HG03520 (cell line): Measurements from ENCODE around the gene FLCN.
A peak's percentile ranks its signal among the peaks of the same experiment; 100 is the strongest.
"Not testable (repeated sequence)": the region's sequence is repeated elsewhere in the genome, so short reads cannot be mapped to it uniquely, and the experiment has no call there.

Experiments
- ATAC-seq: cut with Tn5 transposase; IDR thresholded peaks from one replicate; pipeline ENCODE4 v1.9.1; 2021; ENCODE audit warnings: mild to moderate bottlenecking, moderate library complexity; ENCODE audit not compliant: unreplicated experiment

The FLCN gene

GRCh38 chr17:17237026-17237799 is at the start of gene FLCN:
Gene FLCN (minus strand): TSS chr17:17237168. CDS start chr17:17228137, 9,031 bp downstream.
- peak; percentile 73 for ATAC-seq

- ATAC-seq, result no peak
These were observed 49.0 kb upstream of the FLCN start for GRCh38 chr17:17285951-17286350.

- peak; percentile 87 for ATAC-seq
These were observed 43.9 kb upstream of the FLCN start, which contains the start of gene COPS3 for GRCh38 chr17:17280613-17281549. Gene COPS3 (minus strand): TSS chr17:17281246. CDS start chr17:17281186, 60 bp downstream.

GRCh38 chr17:17279316-17279715 is 42.3 kb upstream of the FLCN start:
- ATAC-seq, result no peak

- not testable (repeated sequence) for ATAC-seq
These were observed 40.5 kb upstream of the FLCN start for GRCh38 chr17:17277431-17277830.

- no peak for ATAC-seq
These were observed 39.0 kb upstream of the FLCN start for GRCh38 chr17:17275971-17276370.

GRCh38 chr17:17269926-17270773 is 33.2 kb upstream of the FLCN start:
- ATAC-seq, result no peak

- ATAC-seq, result no peak
These were observed 27.5 kb upstream of the FLCN start for GRCh38 chr17:17264430-17264829.

- no peak for ATAC-seq
These were observed 22.0 kb upstream of the FLCN start for GRCh38 chr17:17258998-17259397.

- ATAC-seq, result no peak
These were observed 21.0 kb upstream of the FLCN start for GRCh38 chr17:17258011-17258410.

GRCh38 chr17:17256316-17256715 is 19.3 kb upstream of the FLCN start:
- ATAC-seq, result no peak

- ATAC-seq, result not testable (repeated sequence)
These were observed 18.7 kb upstream of the FLCN start for GRCh38 chr17:17255689-17256088.

- no peak for ATAC-seq
These were observed 17.1 kb upstream of the FLCN start for GRCh38 chr17:17254036-17254435.

GRCh38 chr17:17253406-17253805 is 16.4 kb upstream of the FLCN start:
- ATAC-seq, result no peak

GRCh38 chr17:17252149-17252661 is 15.2 kb upstream of the FLCN start:
- ATAC-seq, result no peak

GRCh38 chr17:17246879-17247278 is 9.9 kb upstream of the FLCN start:
- ATAC-seq, result no peak

GRCh38 chr17:17243163-17243562 is 6.2 kb upstream of the FLCN start:
- ATAC-seq, result no peak

- no peak for ATAC-seq
These were observed 5.3 kb upstream of the FLCN start for GRCh38 chr17:17242246-17242645.

- ATAC-seq, result no peak
These were observed 4.7 kb upstream of the FLCN start for GRCh38 chr17:17241656-17242055.

- ATAC-seq, result no peak
These were observed 2.9 kb upstream of the FLCN start for GRCh38 chr17:17239832-17240231.
